Heart right ventricle (tissue), 16 donors: Measurements from ENCODE around the gene CWC15. TPM values are rescaled to one million over a fixed set of nuclear protein-coding genes. Genes with fewer than 3 reads are reported as not detected.

Source experiments
- ATAC-seq, 8 donors: fragments of 200-7000 bp; cut with Tn5 transposase; one replicate each; pipeline ENCODE4 v1.9.1; 2020; ENCODE audit warnings: mild to moderate bottlenecking in 8 of 8, moderate library complexity in 8 of 8, moderate number of reproducible peaks in 1 of 8
- DNase-seq, 2 donors: peaks; one replicate each; pipeline ENCODE4 v3.0.0-alpha.2; 2020
- H3K27ac ChIP-seq, 10 donors: fragments of 200-600 bp; sonication (generic) in 2 of 10; one replicate each; pipeline versions ENCODE4 v1.5.0 to v1.8.0; 2020 to 2022; ENCODE audit warnings: mild to moderate bottlenecking in 3 of 10
- H3K27me3 ChIP-seq, 7 donors: fragments of 200-600 bp; one replicate each; pipeline ENCODE4 v1.8.0; 2021 to 2022; ENCODE audit warnings: mild to moderate bottlenecking in 2 of 7
- H3K36me3 ChIP-seq, 9 donors: fragments of 200-600 bp; sonication (generic) in 1 of 9; one replicate each; pipeline versions ENCODE4 v1.5.0 to v1.8.0; 2020 to 2022; ENCODE audit warnings: mild to moderate bottlenecking in 2 of 9
- H3K4me1 ChIP-seq, 9 donors: fragments of 200-600 bp; sonication (generic) in 1 of 9; one replicate each; pipeline versions ENCODE4 v1.5.0 to v1.8.0; 2020 to 2022; ENCODE audit warnings: mild to moderate bottlenecking in 4 of 9
- H3K4me3 ChIP-seq, 10 donors: fragments of 200-600 bp; sonication (generic) in 2 of 10; one replicate each; pipeline versions ENCODE4 v1.5.0 to v1.8.0; 2020 to 2022; ENCODE audit warnings: mild to moderate bottlenecking in 7 of 10, moderate library complexity in 2 of 10
- H3K9me3 ChIP-seq, 11 donors: fragments of 200-600 bp in 10 of 11; sonication (generic) in 2 of 11; one replicate each; pipeline versions ENCODE4 v1.5.0 to v1.8.0; 2013 to 2022; ENCODE audit warnings: mild to moderate bottlenecking in 2 of 11, control low read depth in 1 of 11, moderate library complexity in 1 of 11
- CTCF ChIP-seq, 9 donors: fragments of 200-600 bp; sonication (generic) in 2 of 9; IDR thresholded peaks; one replicate each; pipeline versions ENCODE4 v1.5.0 to v1.8.0; 2021 to 2022; ENCODE audit warnings: antibody characterized with exemption in 9 of 9, mild to moderate bottlenecking in 5 of 9, moderate library complexity in 1 of 9
- WGBS, 2 donors: extraction: QIAGEN DNeasy Blood & Tissue Kit; methylation state at CpG; one replicate each; pipeline ENCODE4 v1.1.7; 2013; ENCODE audit warnings: inconsistent platforms in 1 of 2; 5-methylcytosine and 5-hydroxymethylcytosine counted together
- intact Hi-C, 10 donors: fragments of 100-400 bp; cut with DNase I; formaldehyde crosslinking; loops; one replicate each; pipeline versions ENCODE4 v1.11.1 to v1.14.2; 2022
- polyA plus RNA-seq, 2 donors: library from polyadenylated mRNA; stranded (reverse); fragments of 200-250 nt; gene quantifications; one replicate each; pipeline ENCODE4 v1.2.3, GENCODE V29; 2013
- total RNA-seq, 10 donors: library from RNA; stranded (reverse); fragmentation: NEBNext Ultra II Directional in 3 of 10; extraction: Animal tissue kit (Norgen Biotek cat#: 25700) in 3 of 10; gene quantifications; one replicate each; pipeline versions ENCODE4 v1.2.1 to v1.2.4, GENCODE V29; 2021 to 2023
- donor health status: Arrhythmogenic right ventricular cardiomyopathy.
- donor health status: ischemic (EF 13 %, LVEDD 7.1; RV severe dilation, severe dysfunction).
- donor health status: healthy with polysubstance abuse.
- donor health status: DM: no; HTN: yes; CAD: no.
- donor health status: DM: no; HTN: no; CAD: no.
- donor health status: ischemic (EF 25% LVEDD 6.9; RV normal size, moderate dysfunction).
- donor health status: ischemic (EF 25% LVEDD 5.7; RV mildly dilated, moderate dysfunction).
- donor health status: healthy.
- donor health status: DM: yes; HTN: yes; CAD: no.
- donor health status: Ischemic cardiomyopathy.
- donor health status: ischemic (EF 35%, LVEDD 5.7; RV mildly dilated, moderate dysfunction).
- donor health status: nonischemic (EF 11% LVEDD 7.7; RV severe dilation, severe dysfunction).
- donor health status: DM: yes; HTN: yes; CAD: no.
- donor health status: PGD.
- donor health status: ischemic (EF 29% LVEDD 5.4; RV normal size, mild dysfunction).
- donor health status: nonischemic (EF 23%, LVEDD 6.1; RV moderate dilation, normal function).

CWC15 gene
- total and polyA plus RNA-seq, 12 donors = 53.1 to 196 (median 69.5) TPM

DNA sequence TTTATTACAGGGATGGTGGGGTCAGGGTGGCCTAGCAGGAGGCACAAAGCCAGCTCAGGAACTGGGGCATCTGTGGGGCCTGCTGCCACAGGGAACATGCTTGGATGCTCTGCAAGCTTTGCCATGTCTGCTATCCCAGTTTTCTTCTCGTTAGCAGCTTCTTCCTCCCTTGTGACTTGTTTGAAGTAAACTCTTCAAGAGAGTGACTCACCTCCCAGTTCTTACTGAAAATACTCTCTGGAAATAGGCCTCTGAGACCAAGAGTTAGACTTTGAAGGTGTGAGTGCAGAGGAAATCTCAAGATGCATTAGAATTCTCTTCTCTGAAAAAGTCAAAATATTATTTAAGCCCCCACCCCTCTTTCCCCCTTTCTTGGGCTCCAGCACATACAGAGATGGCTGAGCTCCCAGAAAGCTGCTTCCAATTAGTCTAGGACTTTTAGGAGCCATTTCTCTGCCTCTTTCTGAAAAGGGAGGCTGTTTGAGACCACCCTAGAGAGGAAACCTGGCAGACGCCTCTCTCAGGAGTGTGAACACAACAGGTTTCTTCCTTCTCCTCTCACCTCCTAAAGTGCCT, 15.1 kb downstream of the CWC15 start:
- H3K36me3 ChIP-seq = peaks cover 0 to 52% (median 26%) of the 10 kb centered on the region in 9 donors
- H3K9me3 ChIP-seq = no peaks in the 10 kb centered on the region
- no peak for TF ChIP-seq CTCF (IDR thresholded peaks at IDR 0.05)
- DNase-seq (no peak), ATAC-seq (no peak)
- no peaks in the 10 kb centered on the region for H3K27me3 ChIP-seq
- H3K4me3 ChIP-seq = no peak overlapping the region
- no peak overlapping the region for H3K27ac ChIP-seq
- WGBS, 2 donors = 47 to 63% methylated on average over 2 of the region's 2 CpGs
- intact Hi-C loops = no loop called here
- H3K4me1 ChIP-seq = no peaks in the 10 kb centered on the region

GRCh38 chr11:94956963-94957362, 16.4 kb downstream of the CWC15 start:
- DNase-seq = no peak
- no peak for TF ChIP-seq CTCF (IDR thresholded peaks at IDR 0.05)
- intact Hi-C loops = no loop called here
- Histone ChIP-seq H3K36me3 (peaks cover 0 to 40% (median 16%) of the 10 kb centered on the region in 9 donors), H3K4me1 (no peaks in the 10 kb centered on the region), H3K27me3 (no peaks in the 10 kb centered on the region), H3K27ac (no peak overlapping the region), H3K9me3 (no peaks in the 10 kb centered on the region), H3K4me3 (no peak overlapping the region)
- no peak for ATAC-seq
- WGBS, 2 donors = 64 to 67% methylated on average over 4 of the region's 4 CpGs

DNA sequence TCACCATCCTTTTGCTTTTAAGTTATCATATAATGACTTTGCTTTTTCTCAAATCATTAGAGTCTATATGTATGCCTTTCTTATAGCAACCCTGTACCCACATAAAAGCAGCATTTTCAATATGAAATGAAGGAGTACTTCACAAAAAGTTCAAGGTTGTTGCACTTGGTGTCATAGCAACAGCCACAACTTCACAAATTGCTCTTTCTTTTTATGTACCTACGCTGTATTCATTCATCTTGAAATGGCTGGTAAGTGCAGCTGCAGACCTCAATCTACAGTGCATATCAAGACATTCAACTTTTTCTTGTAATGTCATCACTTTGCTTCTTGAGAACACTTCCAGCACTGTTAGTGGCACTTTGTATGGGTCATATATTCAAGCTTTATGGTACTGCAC, 18.6 kb downstream of the CWC15 start:
- DNase-seq = no peak
- peaks cover 0 to 18% (median 3%) of the 10 kb centered on the region in 9 donors for H3K36me3 ChIP-seq
- peaks cover 0 to 4% (median 0%) of the 10 kb centered on the region in 7 donors for H3K27me3 ChIP-seq
- no peak for ATAC-seq
- WGBS, 2 donors = 86 to 96% methylated on average over 1 of the region's 1 CpG
- intact Hi-C loops = loop anchor here in 1 of 10 donors (2.0 kb wide), 1 partner anchor 26 kb away; no protein-coding TSS in a partner anchor
- no peak for TF ChIP-seq CTCF (IDR thresholded peaks at IDR 0.05)
- H3K27ac ChIP-seq = no peak overlapping the region
- H3K9me3 ChIP-seq = no peaks in the 10 kb centered on the region
- H3K4me1 ChIP-seq = no peaks in the 10 kb centered on the region
- H3K4me3 ChIP-seq = no peak overlapping the region

DNA sequence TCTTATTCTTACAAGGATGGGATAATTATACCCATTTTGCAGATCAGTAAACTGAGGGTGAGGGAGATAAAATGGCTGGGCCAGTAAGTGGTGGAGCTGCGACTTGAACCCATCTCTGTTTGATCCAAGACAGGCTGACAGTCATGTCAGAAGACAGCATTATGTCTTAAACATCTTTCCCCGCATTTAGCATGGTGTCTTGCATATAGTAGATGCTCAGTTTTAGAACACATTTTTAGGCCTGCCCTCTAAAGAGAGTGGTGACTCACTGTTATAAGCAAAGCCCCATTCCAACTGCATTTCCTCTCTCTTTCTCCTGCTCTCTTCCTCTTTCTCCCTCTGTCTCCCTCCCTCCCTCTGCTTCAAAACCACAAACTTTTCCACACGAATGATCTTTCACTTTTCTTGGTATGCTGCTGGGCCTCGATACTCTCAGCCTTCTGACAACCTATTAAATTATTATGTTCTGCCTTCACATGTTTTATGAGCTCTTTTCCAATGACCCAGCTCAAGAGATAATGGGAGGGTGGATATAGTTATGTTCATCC, 25.2 kb downstream of the CWC15 start:
- DNase-seq (no peak), ATAC-seq (no peak)
- Histone ChIP-seq H3K4me3 (no peak overlapping the region), H3K36me3 (no peaks in the 10 kb centered on the region), H3K9me3 (no peaks in the 10 kb centered on the region), H3K27ac (no peak overlapping the region), H3K4me1 (peaks cover 0 to 11% (median 0%) of the 10 kb centered on the region in 9 donors), H3K27me3 (peaks cover 0 to 6% (median 0%) of the 10 kb centered on the region in 7 donors)
- intact Hi-C loops = no loop called here
- TF ChIP-seq CTCF (IDR thresholded peaks at IDR 0.05) = no peak
- WGBS, 2 donors = 72 to 74% methylated on average over 4 of the region's 4 CpGs
